H9 (cell line): Measurements from ENCODE around the gene ZBTB48. TPM values are rescaled to one million over a fixed set of nuclear protein-coding genes. Genes with fewer than 3 reads are reported as not detected.
A peak's percentile ranks its signal among the peaks of the same experiment; 100 is the strongest.

Source experiments
- DNase-seq: peaks from one replicate; pipeline ENCODE4 v3.0.0-alpha.2; 2017
- H2AFZ ChIP-seq: one replicate; pipeline ENCODE4 v1.6.1; 2013; ENCODE audit warnings: mild to moderate bottlenecking, low read length, control low read depth, moderate library complexity
- H2AK5ac ChIP-seq: 2 replicates; pipeline ENCODE4 v1.6.1; 2013; ENCODE audit warnings: low read length, control low read depth, mixed read lengths; ENCODE audit not compliant: insufficient read length
- H2BK120ac ChIP-seq: one replicate; pipeline ENCODE4 v1.6.1; 2013; ENCODE audit warnings: low read depth, mild to moderate bottlenecking, low read length, control low read depth, inconsistent platforms; ENCODE audit not compliant: poor library complexity, severe bottlenecking
- H2BK12ac ChIP-seq: 2 replicates; pipeline ENCODE4 v1.6.1; 2013; ENCODE audit warnings: low read length, control low read depth, mixed read lengths, low read depth; ENCODE audit not compliant: insufficient read length
- H2BK15ac ChIP-seq: 2 replicates; pipeline ENCODE4 v1.6.1; 2013; ENCODE audit warnings: low read depth, low read length, control low read depth
- H2BK20ac ChIP-seq: one replicate; pipeline ENCODE4 v1.6.1; 2013; ENCODE audit warnings: low read depth, mild to moderate bottlenecking, low read length, control low read depth, inconsistent platforms; ENCODE audit not compliant: poor library complexity, severe bottlenecking
- H2BK5ac ChIP-seq: 2 replicates; pipeline ENCODE4 v1.6.1; 2013; ENCODE audit warnings: low read length, control low read depth, mixed read lengths; ENCODE audit not compliant: insufficient read length
- H3K14ac ChIP-seq: 2 replicates; pipeline ENCODE4 v1.6.1; 2013; ENCODE audit warnings: low read length, control low read depth; ENCODE audit not compliant: insufficient read depth
- H3K18ac ChIP-seq: 2 replicates; pipeline ENCODE4 v1.6.1; 2013; ENCODE audit warnings: low read depth, mild to moderate bottlenecking, mixed read lengths, low read length, control low read depth; ENCODE audit not compliant: insufficient read length
- H3K23ac ChIP-seq: 2 replicates; pipeline ENCODE4 v1.6.1; 2013; ENCODE audit warnings: low read length, control low read depth, mixed read lengths, low read depth; ENCODE audit not compliant: insufficient read length
- H3K23me2 ChIP-seq: 2 replicates; pipeline ENCODE4 v1.6.1; 2013; ENCODE audit warnings: low read depth, mild to moderate bottlenecking, mixed read lengths, low read length, control low read depth; ENCODE audit not compliant: insufficient read length, poor library complexity, severe bottlenecking
- H3K27ac ChIP-seq: 2 replicates; pipeline ENCODE4 v1.5.1; 2013; ENCODE audit warnings: low read length, control low read depth, mixed read lengths, low read depth; ENCODE audit not compliant: insufficient read length
- H3K27me3 ChIP-seq: 2 replicates; pipeline ENCODE4 v1.6.1; 2013; ENCODE audit warnings: low read length, control low read depth, inconsistent platforms; ENCODE audit not compliant: insufficient read depth
- H3K4ac ChIP-seq: 2 replicates; pipeline ENCODE4 v1.6.1; 2013; ENCODE audit warnings: low read depth, mild to moderate bottlenecking, control low read depth, inconsistent platforms, low read length, moderate library complexity
- H3K4me1 ChIP-seq: 2 replicates; pipeline ENCODE4 v1.6.1; 2013; ENCODE audit warnings: low read length, control low read depth, inconsistent platforms; ENCODE audit not compliant: insufficient read depth
- H3K4me2 ChIP-seq: 2 replicates; pipeline ENCODE4 v1.6.1; 2013; ENCODE audit warnings: low read length, control low read depth, mixed read lengths; ENCODE audit not compliant: insufficient read length, insufficient read depth
- H3K56ac ChIP-seq: 2 replicates; pipeline ENCODE4 v1.6.1; 2013; ENCODE audit warnings: low read depth, mild to moderate bottlenecking, mixed read lengths, low read length, control low read depth; ENCODE audit not compliant: insufficient read length
- H3K79me1 ChIP-seq: 2 replicates; pipeline ENCODE4 v1.6.1; 2013; ENCODE audit warnings: low read depth, mild to moderate bottlenecking, moderate library complexity, low read length, control low read depth, inconsistent platforms; ENCODE audit not compliant: insufficient read depth, poor library complexity, severe bottlenecking
- H3K79me2 ChIP-seq: 2 replicates; pipeline ENCODE4 v1.6.1; 2013; ENCODE audit warnings: low read length, control low read depth, inconsistent platforms; ENCODE audit not compliant: insufficient read depth
- H3K9ac ChIP-seq: 2 replicates; pipeline ENCODE4 v1.6.1; 2013; ENCODE audit warnings: low read length, control low read depth, mixed read lengths; ENCODE audit not compliant: insufficient read length; ENCODE audit errors: extremely low read depth
- H3K9me3 ChIP-seq: one replicate; pipeline ENCODE4 v1.6.1; 2013; ENCODE audit warnings: low read depth, low read length, inconsistent platforms; ENCODE audit not compliant: control insufficient read depth
- H3T11ph ChIP-seq: one replicate; pipeline ENCODE4 v1.6.1; 2013; ENCODE audit warnings: mild to moderate bottlenecking, low read length, control low read depth, inconsistent platforms
- H4K20me1 ChIP-seq: one replicate; pipeline ENCODE4 v1.6.1; 2013; ENCODE audit not compliant: control insufficient read depth, insufficient read length, insufficient read depth
- H4K5ac ChIP-seq: 2 replicates; pipeline ENCODE4 v1.6.1; 2013; ENCODE audit warnings: low read depth, mild to moderate bottlenecking, mixed read lengths, low read length, control low read depth; ENCODE audit not compliant: insufficient read length
- H4K8ac ChIP-seq: replicated peaks from 2 replicates; pipeline ENCODE4 v1.6.1; 2013; ENCODE audit warnings: low read length, control low read depth, mixed read lengths, low read depth; ENCODE audit not compliant: insufficient read length
- H4K91ac ChIP-seq: 2 replicates; pipeline ENCODE4 v1.6.1; 2013; ENCODE audit warnings: low read depth, mild to moderate bottlenecking, moderate library complexity, mixed read lengths, low read length, control low read depth; ENCODE audit not compliant: insufficient read length
- H3K27ac Mint-ChIP-seq, 3 experiments: 2 replicates in 2 of 3; 3 replicates in 1 of 3; pipeline ENCODE4 v1.8.0; 2020 to 2021; ENCODE audit warnings: mixed read lengths in 3 of 3, mild to moderate bottlenecking in 1 of 3, moderate library complexity in 1 of 3
- H3K27me3 Mint-ChIP-seq: 2 replicates; pipeline ENCODE4 v1.8.0; 2021; ENCODE audit warnings: low read depth, mild to moderate bottlenecking, moderate library complexity, mixed read lengths
- H3K36me3 Mint-ChIP-seq, 3 experiments: 2 replicates in 2 of 3; 3 replicates in 1 of 3; pipeline ENCODE4 v1.8.0; 2020 to 2021; ENCODE audit warnings: low read depth in 3 of 3, mixed read lengths in 3 of 3; ENCODE audit not compliant: insufficient read depth in 1 of 3
- H3K4me1 Mint-ChIP-seq, 2 experiments: 2 replicates each; pipeline ENCODE4 v1.8.0; 2020; ENCODE audit warnings: mixed read lengths in 2 of 2
- H3K4me3 Mint-ChIP-seq, 2 experiments: 2 replicates in 1 of 2; 3 replicates in 1 of 2; pipeline ENCODE4 v1.8.0; 2020 to 2021; ENCODE audit warnings: mild to moderate bottlenecking in 2 of 2, mixed read lengths in 2 of 2, moderate library complexity in 1 of 2
- H3K9me3 Mint-ChIP-seq, 2 experiments: 2 replicates in 1 of 2; 3 replicates in 1 of 2; pipeline ENCODE4 v1.8.0; 2020; ENCODE audit warnings: mild to moderate bottlenecking in 2 of 2, mixed read lengths in 2 of 2, moderate library complexity in 1 of 2
- WGBS: extraction: QIAGEN DNeasy Blood & Tissue Kit; methylation state at CpG from one replicate; pipeline ENCODE4 v1.1.7; 2013; ENCODE audit warnings: missing lambda C conversion rate, low lambda C conversion rate, mixed read lengths; ENCODE audit not compliant: insufficient read length; ENCODE audit errors: extremely low coverage; 5-methylcytosine and 5-hydroxymethylcytosine counted together
- long read RNA-seq: library from polyadenylated mRNA; unstranded; transcript quantifications from one replicate; pipeline ENCODE4 v2.0.0, GENCODE V29; 2020
- total RNA-seq: library from RNA; stranded (reverse); gene quantifications from 2 replicates; pipeline ENCODE4 v1.2.1, GENCODE V29; 2021
- TF ChIP-seq, protein P1 (sequence below): fragments of 200-600 bp; sonication (generic); conservative IDR thresholded peaks from 3 replicates; pipeline ENCODE4 v1.8.0; 2021; ENCODE audit warnings: antibody characterized with exemption, mild to moderate bottlenecking

Gene ZBTB48
- total RNA-seq = 30.3 and 33.2 TPM in 2 replicates
- long read RNA-seq, transcript ZBTB48-202 (11 exons, 2,293 nt) = major isoform, 39 of 170 reads
- long read RNA-seq, partial matches to known transcripts = 8 of 170 reads
- long read RNA-seq, other reads (novel, unspliced or antisense) = 121 of 170 reads

GRCh38 chr1:6579374-6580118 is at the start of gene ZBTB48:
TSS of gene ZBTB48 (plus strand) at chr1:6579994. CDS start at chr1:6580610, 616 bp downstream.
- no peaks in the 10 kb centered on the region; the same call in 1 of the 2 replicates for H3K4me1 ChIP-seq
- Mint-ChIP-seq H3K27ac (peak within 1 kb of the TSS; percentile 82 to 96 (median 94); a peak in 5 of 7 replicates), H3K4me3 (peak within 1 kb of the TSS; percentile 92 to 95), H3K4me1 (peaks cover 15 to 17% of the 10 kb centered on the region in 2 experiments), H3K27me3 (peaks cover 11% of the 10 kb centered on the region), H3K36me3 (peaks cover 0 to 12% (median 2%) of the 10 kb centered on the region in 3 experiments; a peak in 4 of 7 replicates), H3K9me3 (no peaks in the 10 kb centered on the region; a peak in 1 of 5 replicates)
- peak within 1 kb of the TSS; percentile 78 for H3K18ac ChIP-seq
- H3K4ac ChIP-seq = no peak within 1 kb of the TSS
- peak within 1 kb of the TSS; percentile 60 for H3K4me2 ChIP-seq
- H2BK120ac ChIP-seq = no peak within 1 kb of the TSS
- no peaks in the 10 kb centered on the region for H4K20me1 ChIP-seq
- WGBS = no CpG with 5 or more reads among the region's 58 CpGs
- H2BK20ac ChIP-seq = no peak within 1 kb of the TSS
- peak; percentile 98 for DNase-seq
- H3K14ac ChIP-seq = peak within 1 kb of the TSS; percentile 79
- H3K23me2 ChIP-seq = peaks cover 7% of the 10 kb centered on the region
- TF ChIP-seq, protein P1, sequence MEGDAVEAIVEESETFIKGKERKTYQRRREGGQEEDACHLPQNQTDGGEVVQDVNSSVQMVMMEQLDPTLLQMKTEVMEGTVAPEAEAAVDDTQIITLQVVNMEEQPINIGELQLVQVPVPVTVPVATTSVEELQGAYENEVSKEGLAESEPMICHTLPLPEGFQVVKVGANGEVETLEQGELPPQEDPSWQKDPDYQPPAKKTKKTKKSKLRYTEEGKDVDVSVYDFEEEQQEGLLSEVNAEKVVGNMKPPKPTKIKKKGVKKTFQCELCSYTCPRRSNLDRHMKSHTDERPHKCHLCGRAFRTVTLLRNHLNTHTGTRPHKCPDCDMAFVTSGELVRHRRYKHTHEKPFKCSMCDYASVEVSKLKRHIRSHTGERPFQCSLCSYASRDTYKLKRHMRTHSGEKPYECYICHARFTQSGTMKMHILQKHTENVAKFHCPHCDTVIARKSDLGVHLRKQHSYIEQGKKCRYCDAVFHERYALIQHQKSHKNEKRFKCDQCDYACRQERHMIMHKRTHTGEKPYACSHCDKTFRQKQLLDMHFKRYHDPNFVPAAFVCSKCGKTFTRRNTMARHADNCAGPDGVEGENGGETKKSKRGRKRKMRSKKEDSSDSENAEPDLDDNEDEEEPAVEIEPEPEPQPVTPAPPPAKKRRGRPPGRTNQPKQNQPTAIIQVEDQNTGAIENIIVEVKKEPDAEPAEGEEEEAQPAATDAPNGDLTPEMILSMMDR = no peak
- H2AFZ ChIP-seq = no peak within 1 kb of the TSS
- no peak within 1 kb of the TSS for H2BK15ac ChIP-seq
- no peak within 1 kb of the TSS for H2AK5ac ChIP-seq
- peaks cover 4% of the 10 kb centered on the region for H3K79me1 ChIP-seq
- no peak within 1 kb of the TSS for H4K8ac ChIP-seq
- H3K23ac ChIP-seq = no peak within 1 kb of the TSS
- H4K5ac ChIP-seq = no peak within 1 kb of the TSS
- no peak within 1 kb of the TSS for H2BK12ac ChIP-seq
- no peaks in the 10 kb centered on the region for H3K27me3 ChIP-seq
- H3K79me2 ChIP-seq = no peaks in the 10 kb centered on the region
- H3T11ph ChIP-seq = no peak within 1 kb of the TSS
- no peaks in the 10 kb centered on the region for H3K9me3 ChIP-seq
- peak within 1 kb of the TSS; percentile 25 for H3K9ac ChIP-seq
- H4K91ac ChIP-seq = no peak within 1 kb of the TSS
- H3K27ac ChIP-seq = no peak within 1 kb of the TSS
- H2BK5ac ChIP-seq = no peak within 1 kb of the TSS
- H3K56ac ChIP-seq = no peak within 1 kb of the TSS
